Measurements from ENCODE around the gene UBE2U.

Gene UBE2U

GRCh38 chr1:64296459-64296858, 93.0 kb downstream of the UBE2U start:
- DNase-seq = no peak

GRCh38 chr1:64302194-64302593, 98.8 kb downstream of the UBE2U start:
- DNase-seq = no peak

GRCh38 chr1:64302971-64303370, 99.5 kb downstream of the UBE2U start:
- DNase-seq = no peak

GRCh38 chr1:64304823-64305222, 101.4 kb downstream of the UBE2U start:
- no peak for DNase-seq

- no peak for DNase-seq
These were observed 105.4 kb downstream of the UBE2U start for GRCh38 chr1:64308866-64309265.

- DNase-seq = no peak
These were observed 106.0 kb downstream of the UBE2U start for GRCh38 chr1:64309431-64309831.

- no peak for DNase-seq
These were observed 107.3 kb downstream of the UBE2U start for GRCh38 chr1:64310760-64311159.

- DNase-seq = no peak
These were observed 109.0 kb downstream of the UBE2U start for GRCh38 chr1:64312431-64312830.

- DNase-seq = no peak
These were observed 112.0 kb downstream of the UBE2U start for GRCh38 chr1:64315402-64315801.
